HL-60 (cell line): ENCODE results near the gene TBL1XR1.

Experiments
- DNase-seq, 2 experiments: peaks; one replicate each; pipeline ENCODE4 v3.0.0-alpha.2; 2010 to 2020; ENCODE audit warnings: low read depth in 1 of 2, low spot score in 1 of 2
- H3K27ac ChIP-seq: fragments of 250-450 bp; sonication (Bioruptor Pico); replicated peaks from 2 replicates; pipeline ENCODE4 v1.5.1; 2020; ENCODE audit warnings: mild to moderate bottlenecking, moderate library complexity
- H3K27me3 ChIP-seq: fragments of 250-450 bp; sonication (Bioruptor Pico); 2 replicates; pipeline ENCODE4 v1.5.1; 2021; ENCODE audit warnings: mild to moderate bottlenecking, moderate library complexity; ENCODE audit not compliant: insufficient read depth, poor library complexity, severe bottlenecking
- H3K4me3 ChIP-seq: replicated peaks from 2 replicates; pipeline ENCODE4 v1.5.1; 2011; ENCODE audit warnings: mild to moderate bottlenecking, control low read depth, low read length; ENCODE audit not compliant: insufficient read depth
- GABPA ChIP-seq: IDR thresholded peaks from 2 replicates; pipeline ENCODE4 v1.6.1; 2012; ENCODE audit warnings: low read depth
- POLR2AphosphoS5 ChIP-seq: IDR thresholded peaks from 2 replicates; pipeline ENCODE4 v1.6.1; 2012; ENCODE audit warnings: low read depth
- SPI1 ChIP-seq: IDR thresholded peaks from 2 replicates; pipeline ENCODE4 v1.6.1; 2012; ENCODE audit warnings: low read depth, mild to moderate bottlenecking, borderline replicate concordance
- TF ChIP-seq, protein P1 (sequence below): IDR thresholded peaks from one replicate; pipeline ENCODE4 v1.5.1; 2011; ENCODE audit warnings: low read length, control low read depth, inconsistent platforms; ENCODE audit not compliant: insufficient read depth
- TF ChIP-seq, protein P2 (sequence below): IDR thresholded peaks from 2 replicates; pipeline ENCODE4 v1.6.1; 2012; ENCODE audit warnings: low read depth; ENCODE audit not compliant: insufficient replicate concordance

TBL1XR1 gene

DNA sequence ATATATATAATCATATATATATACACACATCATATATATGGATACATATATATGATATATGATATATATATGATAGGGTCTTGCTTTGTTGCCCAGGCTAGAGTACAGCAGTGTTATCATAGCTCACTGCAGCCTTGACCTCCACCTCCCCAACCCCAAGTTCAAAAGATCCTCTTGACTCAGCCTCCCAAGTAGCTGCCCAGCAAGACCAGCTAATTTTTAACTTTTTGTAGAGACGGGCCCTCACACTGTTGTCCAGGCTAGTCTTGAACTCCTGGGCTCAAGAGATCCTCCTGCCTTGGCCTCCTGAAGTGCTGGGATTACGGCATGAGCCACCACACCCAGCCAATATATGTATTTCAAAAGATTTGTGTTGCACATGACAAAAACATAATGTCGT is 83.0 kb downstream of the TBL1XR1 start:
- Histone ChIP-seq H3K4me3 (no peak overlapping the region), H3K27me3 (no peaks in the 10 kb centered on the region), H3K27ac (no peak overlapping the region)
- no peak for DNase-seq
- TF ChIP-seq, protein P1, sequence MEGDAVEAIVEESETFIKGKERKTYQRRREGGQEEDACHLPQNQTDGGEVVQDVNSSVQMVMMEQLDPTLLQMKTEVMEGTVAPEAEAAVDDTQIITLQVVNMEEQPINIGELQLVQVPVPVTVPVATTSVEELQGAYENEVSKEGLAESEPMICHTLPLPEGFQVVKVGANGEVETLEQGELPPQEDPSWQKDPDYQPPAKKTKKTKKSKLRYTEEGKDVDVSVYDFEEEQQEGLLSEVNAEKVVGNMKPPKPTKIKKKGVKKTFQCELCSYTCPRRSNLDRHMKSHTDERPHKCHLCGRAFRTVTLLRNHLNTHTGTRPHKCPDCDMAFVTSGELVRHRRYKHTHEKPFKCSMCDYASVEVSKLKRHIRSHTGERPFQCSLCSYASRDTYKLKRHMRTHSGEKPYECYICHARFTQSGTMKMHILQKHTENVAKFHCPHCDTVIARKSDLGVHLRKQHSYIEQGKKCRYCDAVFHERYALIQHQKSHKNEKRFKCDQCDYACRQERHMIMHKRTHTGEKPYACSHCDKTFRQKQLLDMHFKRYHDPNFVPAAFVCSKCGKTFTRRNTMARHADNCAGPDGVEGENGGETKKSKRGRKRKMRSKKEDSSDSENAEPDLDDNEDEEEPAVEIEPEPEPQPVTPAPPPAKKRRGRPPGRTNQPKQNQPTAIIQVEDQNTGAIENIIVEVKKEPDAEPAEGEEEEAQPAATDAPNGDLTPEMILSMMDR, result no peak
- no peak for TF ChIP-seq SPI1
- no peak for TF ChIP-seq GABPA
- TF ChIP-seq, protein P2, sequence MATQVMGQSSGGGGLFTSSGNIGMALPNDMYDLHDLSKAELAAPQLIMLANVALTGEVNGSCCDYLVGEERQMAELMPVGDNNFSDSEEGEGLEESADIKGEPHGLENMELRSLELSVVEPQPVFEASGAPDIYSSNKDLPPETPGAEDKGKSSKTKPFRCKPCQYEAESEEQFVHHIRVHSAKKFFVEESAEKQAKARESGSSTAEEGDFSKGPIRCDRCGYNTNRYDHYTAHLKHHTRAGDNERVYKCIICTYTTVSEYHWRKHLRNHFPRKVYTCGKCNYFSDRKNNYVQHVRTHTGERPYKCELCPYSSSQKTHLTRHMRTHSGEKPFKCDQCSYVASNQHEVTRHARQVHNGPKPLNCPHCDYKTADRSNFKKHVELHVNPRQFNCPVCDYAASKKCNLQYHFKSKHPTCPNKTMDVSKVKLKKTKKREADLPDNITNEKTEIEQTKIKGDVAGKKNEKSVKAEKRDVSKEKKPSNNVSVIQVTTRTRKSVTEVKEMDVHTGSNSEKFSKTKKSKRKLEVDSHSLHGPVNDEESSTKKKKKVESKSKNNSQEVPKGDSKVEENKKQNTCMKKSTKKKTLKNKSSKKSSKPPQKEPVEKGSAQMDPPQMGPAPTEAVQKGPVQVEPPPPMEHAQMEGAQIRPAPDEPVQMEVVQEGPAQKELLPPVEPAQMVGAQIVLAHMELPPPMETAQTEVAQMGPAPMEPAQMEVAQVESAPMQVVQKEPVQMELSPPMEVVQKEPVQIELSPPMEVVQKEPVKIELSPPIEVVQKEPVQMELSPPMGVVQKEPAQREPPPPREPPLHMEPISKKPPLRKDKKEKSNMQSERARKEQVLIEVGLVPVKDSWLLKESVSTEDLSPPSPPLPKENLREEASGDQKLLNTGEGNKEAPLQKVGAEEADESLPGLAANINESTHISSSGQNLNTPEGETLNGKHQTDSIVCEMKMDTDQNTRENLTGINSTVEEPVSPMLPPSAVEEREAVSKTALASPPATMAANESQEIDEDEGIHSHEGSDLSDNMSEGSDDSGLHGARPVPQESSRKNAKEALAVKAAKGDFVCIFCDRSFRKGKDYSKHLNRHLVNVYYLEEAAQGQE, result no peak
- TF ChIP-seq POLR2AphosphoS5, result no peak

DNA sequence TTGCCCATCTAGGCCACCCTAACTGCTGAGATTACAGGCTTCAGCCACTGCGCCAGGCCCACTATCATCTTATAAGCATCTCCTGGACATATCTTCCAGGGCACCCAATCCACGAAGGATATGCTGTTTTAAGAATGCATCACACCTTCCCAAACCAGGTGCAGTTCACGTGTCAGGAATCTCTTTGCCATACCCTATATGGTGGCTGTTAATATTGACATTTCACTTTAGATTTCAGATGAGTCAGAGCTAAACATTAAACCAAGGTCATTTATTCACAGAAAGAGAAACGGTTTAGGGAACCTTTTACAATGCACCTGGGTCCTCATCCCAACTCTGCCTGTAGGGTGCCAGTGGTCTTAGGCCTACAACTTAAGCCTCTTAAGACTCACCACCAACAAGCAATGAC is 85.7 kb downstream of the TBL1XR1 start:
- DNase-seq, result no peak
- TF ChIP-seq GABPA (no peak), POLR2AphosphoS5 (no peak), SPI1 (no peak)
- TF ChIP-seq, protein P2, result no peak
- TF ChIP-seq, protein P1, result no peak
- no peak overlapping the region for H3K4me3 ChIP-seq
- no peaks in the 10 kb centered on the region for H3K27me3 ChIP-seq
- H3K27ac ChIP-seq, result no peak overlapping the region

DNA sequence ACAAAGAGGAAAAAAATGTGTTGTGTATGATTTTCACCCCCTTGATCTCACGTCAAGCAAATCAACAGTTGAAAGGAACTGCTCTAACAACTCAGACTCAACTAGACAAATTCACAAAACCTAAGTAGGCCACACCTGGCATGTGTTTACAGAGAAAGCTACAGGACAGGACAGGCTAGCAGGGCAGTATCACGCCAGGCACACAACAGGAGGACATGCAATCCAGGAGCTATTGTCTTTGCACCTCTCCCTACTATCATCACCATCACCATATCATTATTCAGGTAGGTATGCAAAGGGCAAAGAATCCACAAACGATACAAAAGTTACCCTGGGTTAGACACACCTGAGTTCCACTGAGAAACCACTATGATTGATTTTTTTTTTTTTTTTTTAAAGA is 86.4 kb downstream of the TBL1XR1 start:
- TF ChIP-seq, protein P2, result no peak
- no peak for TF ChIP-seq POLR2AphosphoS5
- no peak for TF ChIP-seq GABPA
- TF ChIP-seq SPI1, result no peak
- TF ChIP-seq, protein P1, result no peak
- Histone ChIP-seq H3K27ac (no peak overlapping the region), H3K27me3 (no peaks in the 10 kb centered on the region), H3K4me3 (no peak overlapping the region)
- DNase-seq, result no peak
